Keratinocyte (primary cell): ENCODE measurements around the gene PTPRU. TPM values are rescaled to one million over a fixed set of nuclear protein-coding genes. Genes with fewer than 3 reads are reported as not detected.

Source experiments
- DNase-seq: peaks from one replicate; pipeline ENCODE4 v3.0.0-alpha.2; 2011; ENCODE audit warnings: low read depth, missing footprints, low spot score
- FAIRE-seq: peaks from 2 replicates; lab custom pipeline; 2011; peaks lifted over from hg19 to GRCh38; lab: Jason Lieb, UNC
- H2AFZ ChIP-seq: 2 replicates; pipeline ENCODE4 v1.6.0; 2012; ENCODE audit warnings: low read length, control low read depth, inconsistent platforms; ENCODE audit not compliant: control insufficient read depth
- H3K27ac ChIP-seq: 2 replicates; pipeline ENCODE4 v1.5.1; 2011; ENCODE audit warnings: low read length; ENCODE audit not compliant: control insufficient read depth, insufficient read depth
- H3K27me3 ChIP-seq: 3 replicates; pipeline ENCODE4 v1.6.0; 2011; ENCODE audit warnings: low read length; ENCODE audit not compliant: control insufficient read depth, insufficient read depth; ENCODE audit errors: extremely low read depth
- H3K36me3 ChIP-seq, 2 experiments: 2 replicates in 1 of 2; 3 replicates in 1 of 2; pipeline ENCODE4 v1.5.1; 2011; ENCODE audit warnings: low read length in 2 of 2, mild to moderate bottlenecking in 1 of 2; ENCODE audit not compliant: control insufficient read depth in 2 of 2, insufficient read depth in 2 of 2; ENCODE audit errors: extremely low read depth in 1 of 2
- H3K4me1 ChIP-seq: 3 replicates; pipeline ENCODE4 v1.5.1; 2011; ENCODE audit warnings: low read length; ENCODE audit not compliant: control insufficient read depth, insufficient read depth; ENCODE audit errors: extremely low read depth
- H3K4me2 ChIP-seq: 3 replicates; pipeline ENCODE4 v1.6.0; 2011; ENCODE audit warnings: low read depth, low read length; ENCODE audit not compliant: control insufficient read depth, insufficient read depth; ENCODE audit errors: extremely low read depth
- H3K4me3 ChIP-seq, 3 experiments: fragments of 200-600 bp in 1 of 3; sonication (generic) in 1 of 3; 2 replicates in 2 of 3; 3 replicates in 1 of 3; pipeline ENCODE4 v1.5.1; 2011 to 2016; ENCODE audit warnings: low read length in 3 of 3, mild to moderate bottlenecking in 3 of 3, control low read depth in 2 of 3, inconsistent platforms in 1 of 3, low read depth in 1 of 3, mixed read lengths in 1 of 3, mixed run types in 1 of 3, moderate library complexity in 1 of 3; ENCODE audit not compliant: control insufficient read depth in 2 of 3, insufficient read depth in 2 of 3; ENCODE audit errors: extremely low read depth in 1 of 3
- H3K79me2 ChIP-seq: 2 replicates; pipeline ENCODE4 v1.6.0; 2012; ENCODE audit warnings: low read length; ENCODE audit not compliant: control insufficient read depth, insufficient read depth
- H3K9ac ChIP-seq: 3 replicates; pipeline ENCODE4 v1.6.0; 2011; ENCODE audit warnings: low read length; ENCODE audit not compliant: control insufficient read depth, insufficient read depth; ENCODE audit errors: extremely low read depth
- H3K9me1 ChIP-seq: 3 replicates; pipeline ENCODE4 v1.6.0; 2011; ENCODE audit warnings: low read length; ENCODE audit not compliant: control insufficient read depth, insufficient read depth; ENCODE audit errors: extremely low read depth
- H3K9me3 ChIP-seq: 2 replicates; pipeline ENCODE4 v1.5.1; 2012; ENCODE audit warnings: low read depth, low read length; ENCODE audit not compliant: control insufficient read depth
- H4K20me1 ChIP-seq: 3 replicates; pipeline ENCODE4 v1.6.0; 2011; ENCODE audit warnings: low read length; ENCODE audit not compliant: control insufficient read depth, insufficient read depth; ENCODE audit errors: extremely low read depth
- EZH2 ChIP-seq: IDR thresholded peaks from one replicate; pipeline ENCODE4 v1.6.1; 2012; ENCODE audit warnings: inconsistent platforms, mild to moderate bottlenecking, low read length, moderate library complexity
- dilution Hi-C: fragments of 300-500 bp; cut with MboI; formaldehyde crosslinking; loops from one replicate; pipeline ENCODE4 v1.7.0; 2020; ENCODE audit warnings: low sequenced_read_pairs; ENCODE audit not compliant: extremely low pct_ligation_motif_present
- polyA plus RNA-seq, 5 experiments: library from polyadenylated mRNA; depleted of rRNA in 3 of 5; stranded (reverse) in 3 of 5; stranded (forward) in 1 of 5; unstranded in 1 of 5; fragments of >200 nt; gene quantifications; 1 replicate in 1 of 5; 2 replicates in 3 of 5; 3 replicates in 1 of 5; pipeline versions ENCODE4 v1.2.1 to v1.2.3, GENCODE V29; 2011 to 2012; ENCODE audit warnings: missing spikeins in 2 of 5, low read depth in 1 of 5, low replicate concordance in 1 of 5
- TF ChIP-seq, protein P1 (sequence below), 3 experiments: IDR thresholded peaks in 1 of 3; conservative IDR thresholded peaks in 1 of 3; optimal IDR thresholded peaks in 1 of 3; 2 replicates in 2 of 3; 3 replicates in 1 of 3; pipeline versions ENCODE3 to v1.5.1; 2011; ENCODE audit warnings: low read length in 3 of 3, mild to moderate bottlenecking in 3 of 3, moderate library complexity in 2 of 3, control low read depth in 1 of 3, inconsistent platforms in 1 of 3; ENCODE audit not compliant: insufficient read depth in 2 of 3; ENCODE audit errors: extremely low read depth in 1 of 3

PTPRU gene
- polyA plus RNA-seq, 1 donor (not counting 4 experiments of a cell fraction or from before 2014, with no cell fraction given), result 4.3 TPM

DNA sequence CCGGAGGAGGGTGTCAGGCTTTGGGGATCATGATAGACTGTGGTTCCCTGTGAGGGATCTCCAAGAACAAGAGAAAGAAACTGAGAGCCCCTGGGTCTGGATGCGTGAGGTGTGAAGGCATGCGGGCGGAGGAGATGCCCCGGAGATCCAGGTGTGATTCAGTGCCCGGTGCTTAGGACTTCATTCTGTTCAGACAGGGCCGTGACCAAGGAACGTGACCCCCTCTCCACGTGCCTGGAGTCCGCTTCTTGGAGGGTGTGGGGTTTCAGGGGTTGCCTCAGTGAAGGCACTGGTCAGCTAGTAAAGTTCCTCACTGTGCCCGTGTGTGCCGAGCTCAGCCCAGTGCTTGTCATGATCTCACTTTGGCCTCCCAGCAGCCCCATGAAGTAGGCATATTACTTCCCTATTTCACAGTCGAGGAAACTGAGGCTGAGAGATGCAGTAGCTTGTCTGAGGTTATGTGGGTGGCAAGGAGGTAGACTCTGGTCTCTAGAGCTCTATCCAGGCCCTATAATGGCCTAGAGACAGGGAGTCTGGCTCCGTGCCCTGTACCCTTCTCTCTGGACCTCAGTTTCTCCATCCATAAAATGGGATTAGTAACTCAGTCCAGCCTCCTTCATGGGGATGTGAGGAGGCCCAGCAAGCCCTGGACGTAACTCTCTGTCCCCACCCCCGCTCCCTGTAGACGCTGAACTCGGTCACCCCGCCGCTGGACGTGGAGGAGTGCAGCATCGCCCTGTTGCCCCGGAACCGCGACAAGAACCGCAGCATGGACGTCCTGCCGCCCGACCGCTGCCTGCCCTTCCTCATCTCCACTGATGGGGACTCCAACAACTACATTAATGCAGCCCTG, 81.0 kb downstream of the PTPRU start:
- H3K9me3 ChIP-seq, result no peaks in the 10 kb centered on the region
- H3K4me1 ChIP-seq, result no peaks in the 10 kb centered on the region
- H3K4me3 ChIP-seq, result no peak overlapping the region
- dilution Hi-C loops, result no loop called here
- no peaks in the 10 kb centered on the region for H3K36me3 ChIP-seq
- H3K79me2 ChIP-seq, result no peaks in the 10 kb centered on the region
- H3K4me2 ChIP-seq, result no peak overlapping the region
- no peak overlapping the region for H3K27ac ChIP-seq
- no peak for TF ChIP-seq EZH2
- TF ChIP-seq, protein P1, sequence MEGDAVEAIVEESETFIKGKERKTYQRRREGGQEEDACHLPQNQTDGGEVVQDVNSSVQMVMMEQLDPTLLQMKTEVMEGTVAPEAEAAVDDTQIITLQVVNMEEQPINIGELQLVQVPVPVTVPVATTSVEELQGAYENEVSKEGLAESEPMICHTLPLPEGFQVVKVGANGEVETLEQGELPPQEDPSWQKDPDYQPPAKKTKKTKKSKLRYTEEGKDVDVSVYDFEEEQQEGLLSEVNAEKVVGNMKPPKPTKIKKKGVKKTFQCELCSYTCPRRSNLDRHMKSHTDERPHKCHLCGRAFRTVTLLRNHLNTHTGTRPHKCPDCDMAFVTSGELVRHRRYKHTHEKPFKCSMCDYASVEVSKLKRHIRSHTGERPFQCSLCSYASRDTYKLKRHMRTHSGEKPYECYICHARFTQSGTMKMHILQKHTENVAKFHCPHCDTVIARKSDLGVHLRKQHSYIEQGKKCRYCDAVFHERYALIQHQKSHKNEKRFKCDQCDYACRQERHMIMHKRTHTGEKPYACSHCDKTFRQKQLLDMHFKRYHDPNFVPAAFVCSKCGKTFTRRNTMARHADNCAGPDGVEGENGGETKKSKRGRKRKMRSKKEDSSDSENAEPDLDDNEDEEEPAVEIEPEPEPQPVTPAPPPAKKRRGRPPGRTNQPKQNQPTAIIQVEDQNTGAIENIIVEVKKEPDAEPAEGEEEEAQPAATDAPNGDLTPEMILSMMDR (optimal IDR thresholded peaks at IDR 0.05 in 1 of 3, IDR thresholded peaks at IDR 0.05 in 1 of 3, conservative IDR thresholded peaks at IDR 0.05 in 1 of 3; ENCODE audit: extremely low read depth in 1 of 3, insufficient read depth in 2 of 3, low read length in 3 of 3), result no peak
- no peak overlapping the region for H3K9ac ChIP-seq
- H3K9me1 ChIP-seq, result no peaks in the 10 kb centered on the region
- FAIRE-seq, result no peak
- H2AFZ ChIP-seq, result no peak overlapping the region
- H4K20me1 ChIP-seq, result no peaks in the 10 kb centered on the region
- no peak for DNase-seq
- no peaks in the 10 kb centered on the region for H3K27me3 ChIP-seq

DNA sequence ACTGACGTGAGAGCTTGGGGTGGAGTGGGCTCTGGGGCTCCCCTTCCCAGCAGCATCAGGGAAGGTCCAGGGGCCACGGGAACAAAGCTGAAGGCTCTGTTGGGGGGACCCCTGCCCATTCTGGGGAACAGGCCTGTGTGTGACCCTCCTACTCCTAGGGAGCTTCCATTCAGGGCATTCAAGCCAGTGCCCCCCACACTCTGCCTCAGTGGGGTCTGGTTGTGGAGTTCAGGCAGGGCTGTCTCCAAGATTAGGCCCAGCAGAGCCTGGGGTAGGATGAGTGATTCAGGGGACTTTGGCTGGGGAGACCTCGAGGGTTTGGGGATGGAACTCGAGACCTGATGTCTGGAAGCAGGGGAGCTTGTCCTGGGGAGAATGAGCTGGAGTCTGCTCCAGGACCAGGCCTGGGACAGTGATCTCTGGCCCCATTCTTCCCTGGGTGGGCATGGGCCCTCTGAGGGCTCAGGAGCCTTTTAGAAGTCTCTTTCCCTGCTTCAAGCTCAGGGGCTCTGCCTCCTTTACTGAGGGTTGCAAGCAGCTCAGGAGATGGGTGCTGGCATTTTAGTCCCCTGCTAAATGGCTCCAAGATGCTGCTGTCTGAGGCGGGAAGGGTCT, 81.7 kb downstream of the PTPRU start:
- DNase-seq (no peak), FAIRE-seq (no peak)
- Histone ChIP-seq H3K27ac (no peak overlapping the region), H3K4me3 (no peak overlapping the region), H3K9ac (no peak overlapping the region), H2AFZ (no peak overlapping the region), H3K9me1 (no peaks in the 10 kb centered on the region), H3K4me1 (no peaks in the 10 kb centered on the region), H3K9me3 (no peaks in the 10 kb centered on the region), H3K27me3 (no peaks in the 10 kb centered on the region), H3K79me2 (no peaks in the 10 kb centered on the region), H3K36me3 (no peaks in the 10 kb centered on the region), H3K4me2 (no peak overlapping the region), H4K20me1 (no peaks in the 10 kb centered on the region)
- TF ChIP-seq, protein P1 (optimal IDR thresholded peaks at IDR 0.05 in 1 of 3, IDR thresholded peaks at IDR 0.05 in 1 of 3, conservative IDR thresholded peaks at IDR 0.05 in 1 of 3; ENCODE audit: extremely low read depth in 1 of 3, insufficient read depth in 2 of 3, low read length in 3 of 3), result no peak
- no peak for TF ChIP-seq EZH2
- dilution Hi-C loops, result no loop called here
